IMR-90 (cell line): ENCODE results near the gene HOXD3. TPM values are rescaled to one million over a fixed set of nuclear protein-coding genes. Genes with fewer than 3 reads are reported as not detected.

Experiments used
- ATAC-seq: fragments of 200-7000 bp; cut with Tn5 transposase; 2 replicates; pipeline ENCODE4 v1.9.1; 2020; ENCODE audit warnings: low read depth, mild to moderate bottlenecking, moderate library complexity
- BruUV-seq: library from RNA; stranded (reverse); fragments of 400-500 nt; replicated peaks from 2 replicates; lab custom pipeline; 2021; lab: Mats Ljungman, UMichigan
- CTCF ChIA-PET: fragments of 300-600 bp; formaldehyde crosslinking; extraction: SDS; loops from one replicate; lab custom pipeline; 2021; ENCODE audit warnings: antibody characterized with exemption; lab: Yijun Ruan, JAX
- POLR2A ChIA-PET: fragments of 300-600 bp; sonication (Branson Sonifier 250); formaldehyde crosslinking; loops from one replicate; lab custom pipeline; 2022; ENCODE audit warnings: antibody characterized with exemption; ENCODE audit not compliant: unreplicated experiment; lab: Charles Lee
- DNase-seq: peaks from one replicate; pipeline ENCODE4 v3.0.0; 2013
- H2AFZ ChIP-seq: replicated peaks from 2 replicates; pipeline ENCODE3; 2013; ENCODE audit warnings: low read length, mild to moderate bottlenecking; ENCODE audit not compliant: poor library complexity
- H2AK5ac ChIP-seq: 2 replicates; pipeline ENCODE4 v1.6.1; 2013; ENCODE audit warnings: low read depth, low read length, inconsistent platforms
- H2AK9ac ChIP-seq: replicated peaks from 2 replicates; pipeline ENCODE3; 2013; ENCODE audit warnings: mild to moderate bottlenecking, low read depth, low read length, moderate library complexity; ENCODE audit not compliant: poor library complexity
- H2BK120ac ChIP-seq: 2 replicates; pipeline ENCODE4 v1.6.1; 2013; ENCODE audit warnings: low read depth, low read length, inconsistent platforms
- H2BK15ac ChIP-seq: 3 replicates; pipeline ENCODE4 v1.6.1; 2013; ENCODE audit warnings: low read depth, low read length, inconsistent platforms
- H2BK20ac ChIP-seq: 2 replicates; pipeline ENCODE4 v1.6.1; 2013; ENCODE audit warnings: low read depth, mild to moderate bottlenecking, inconsistent platforms, low read length, moderate library complexity
- H2BK5ac ChIP-seq: 2 replicates; pipeline ENCODE4 v1.6.1; 2013; ENCODE audit warnings: mild to moderate bottlenecking, low read depth, low read length, inconsistent platforms; ENCODE audit not compliant: poor library complexity, severe bottlenecking
- H3K14ac ChIP-seq: replicated peaks from 2 replicates; pipeline ENCODE4 v1.6.1; 2013; ENCODE audit warnings: low read depth, low read length, inconsistent platforms
- H3K18ac ChIP-seq: 2 replicates; pipeline ENCODE4 v1.6.1; 2013; ENCODE audit warnings: low read depth, low read length, control low read depth
- H3K23ac ChIP-seq: 2 replicates; pipeline ENCODE4 v1.6.1; 2013; ENCODE audit warnings: low read depth, low read length, inconsistent platforms
- H3K27ac ChIP-seq: 2 replicates; pipeline ENCODE4 v1.5.1; 2013; ENCODE audit warnings: mild to moderate bottlenecking, control low read depth, low read length; ENCODE audit not compliant: insufficient read depth
- H3K27me3 ChIP-seq: 2 replicates; pipeline ENCODE4 v1.6.1; 2013; ENCODE audit warnings: low read length; ENCODE audit not compliant: control insufficient read depth, insufficient read depth
- H3K36me3 ChIP-seq: 2 replicates; pipeline ENCODE4 v1.6.1; 2013; ENCODE audit warnings: low read length, mixed read lengths; ENCODE audit not compliant: control insufficient read depth, insufficient read depth
- H3K4ac ChIP-seq: 2 replicates; pipeline ENCODE4 v1.6.1; 2013; ENCODE audit warnings: low read depth, low read length, inconsistent platforms
- H3K4me1 ChIP-seq: 2 replicates; pipeline ENCODE4 v1.6.1; 2013; ENCODE audit warnings: low read length, mixed read lengths; ENCODE audit not compliant: control insufficient read depth, insufficient read depth
- H3K4me2 ChIP-seq: 2 replicates; pipeline ENCODE4 v1.6.1; 2013; ENCODE audit warnings: low read depth, mild to moderate bottlenecking, control low read depth, low read length, moderate library complexity
- H3K4me3 ChIP-seq: 2 replicates; pipeline ENCODE4 v1.5.1; 2013; ENCODE audit warnings: low read depth, mild to moderate bottlenecking, control low read depth, low read length, moderate library complexity; ENCODE audit not compliant: insufficient read depth
- H3K56ac ChIP-seq: 2 replicates; pipeline ENCODE4 v1.6.1; 2013; ENCODE audit warnings: low read length, inconsistent platforms; ENCODE audit not compliant: insufficient read depth; ENCODE audit errors: extremely low read depth
- H3K79me1 ChIP-seq, 2 experiments: 2 replicates each; pipeline ENCODE4 v1.6.1; 2013; ENCODE audit warnings: low read length in 2 of 2, inconsistent platforms in 1 of 2, low read depth in 1 of 2
- H3K9ac ChIP-seq: 2 replicates; pipeline ENCODE4 v1.6.1; 2013; ENCODE audit warnings: low read depth, low read length, control low read depth
- H3K9me1 ChIP-seq: 2 replicates; pipeline ENCODE4 v1.6.1; 2013; ENCODE audit warnings: low read length, inconsistent platforms; ENCODE audit not compliant: insufficient read depth
- H3K9me3 ChIP-seq: 2 replicates; pipeline ENCODE4 v1.6.1; 2013; ENCODE audit warnings: low read length; ENCODE audit not compliant: control insufficient read depth, insufficient read depth
- H4K20me1 ChIP-seq: 2 replicates; pipeline ENCODE4 v1.6.1; 2013; ENCODE audit warnings: low read length, inconsistent platforms; ENCODE audit not compliant: insufficient read depth
- H4K5ac ChIP-seq: 2 replicates; pipeline ENCODE4 v1.6.1; 2013; ENCODE audit warnings: mild to moderate bottlenecking, low read depth, low read length, control low read depth
- H4K8ac ChIP-seq, 2 experiments: 2 replicates each; pipeline ENCODE4 v1.6.1; 2013; ENCODE audit warnings: low read depth in 2 of 2, low read length in 2 of 2, control low read depth in 1 of 2, inconsistent platforms in 1 of 2
- H4K91ac ChIP-seq: 2 replicates; pipeline ENCODE4 v1.6.1; 2013; ENCODE audit warnings: low read depth, low read length, inconsistent platforms; ENCODE audit not compliant: insufficient read depth
- BHLHE40 ChIP-seq: fragments of 150-350 bp; IDR thresholded peaks from 2 replicates; pipeline ENCODE4 v1.6.1; 2016; ENCODE audit warnings: mild to moderate bottlenecking, low read depth, low read length
- CEBPB ChIP-seq: IDR thresholded peaks from 2 replicates; pipeline ENCODE4 v1.6.1; 2012; ENCODE audit warnings: low read depth, low read length, improper control_type of control experiment
- CHD1 ChIP-seq: IDR thresholded peaks from 2 replicates; pipeline ENCODE4 v1.6.1; 2012; ENCODE audit warnings: low read depth, low read length, improper control_type of control experiment
- CTCF ChIP-seq: conservative IDR thresholded peaks from 2 replicates; pipeline ENCODE4 v1.5.1; 2012; ENCODE audit warnings: mild to moderate bottlenecking, low read depth, low read length, improper control_type of control experiment
- FOS ChIP-seq: fragments of 150-350 bp; IDR thresholded peaks from 2 replicates; pipeline ENCODE4 v1.6.1; 2016; ENCODE audit warnings: low read depth, low read length
- MAFK ChIP-seq: IDR thresholded peaks from 2 replicates; pipeline ENCODE4 v1.6.1; 2012; ENCODE audit warnings: low read depth, low read length, improper control_type of control experiment
- MAZ ChIP-seq: IDR thresholded peaks from 2 replicates; pipeline ENCODE4 v1.6.1; 2012; ENCODE audit warnings: low read depth, mild to moderate bottlenecking, low read length, improper control_type of control experiment, moderate library complexity, borderline replicate concordance
- MXI1 ChIP-seq: IDR thresholded peaks from 2 replicates; pipeline ENCODE4 v1.6.1; 2012; ENCODE audit warnings: low read depth, mild to moderate bottlenecking, low read length, moderate library complexity, borderline replicate concordance
- NFE2L2 ChIP-seq: fragments of 150-350 bp; IDR thresholded peaks from 2 replicates; pipeline ENCODE4 v1.6.1; 2016; ENCODE audit warnings: low read depth, mild to moderate bottlenecking, low read length
- POLR2A ChIP-seq: IDR thresholded peaks from 2 replicates; pipeline ENCODE4 v1.6.1; 2012; ENCODE audit warnings: mild to moderate bottlenecking, low read depth, low read length
- RAD21 ChIP-seq: IDR thresholded peaks from 2 replicates; pipeline ENCODE4 v1.6.1; 2012; ENCODE audit warnings: low read length, improper control_type of control experiment
- RCOR1 ChIP-seq: IDR thresholded peaks from 2 replicates; pipeline ENCODE4 v1.6.1; 2012; ENCODE audit warnings: mild to moderate bottlenecking, low read length, improper control_type of control experiment; ENCODE audit not compliant: insufficient replicate concordance
- RFX5 ChIP-seq: IDR thresholded peaks from 2 replicates; pipeline ENCODE4 v1.8.0; 2012; ENCODE audit warnings: low read depth, mild to moderate bottlenecking, low read length, moderate library complexity
- SMC3 ChIP-seq: fragments of 150-350 bp; IDR thresholded peaks from 2 replicates; pipeline ENCODE4 v1.6.1; 2016; ENCODE audit warnings: low read depth, mild to moderate bottlenecking, antibody characterized with exemption, low read length, moderate library complexity
- USF2 ChIP-seq: fragments of 150-350 bp; IDR thresholded peaks from 2 replicates; pipeline ENCODE4 v1.6.1; 2017; ENCODE audit warnings: mild to moderate bottlenecking, antibody characterized with exemption, low read length, low read depth
- WGBS, 2 experiments: methylation state at CpG; one replicate each; pipeline versions ENCODE4 v1.1.5 to v1.1.7; 2013; ENCODE audit warnings: missing lambda C conversion rate in 2 of 2; ENCODE audit not compliant: insufficient read length in 1 of 2; ENCODE audit errors: extremely low coverage in 2 of 2; 5-methylcytosine and 5-hydroxymethylcytosine counted together
- dilution Hi-C: fragments of 300-500 bp; cut with HindIII; formaldehyde crosslinking; loops from one replicate; pipeline ENCODE4 v1.14.3; 2018; ENCODE audit warnings: low sequenced_read_pairs; ENCODE audit not compliant: unreplicated experiment
- in situ Hi-C: fragments of 300-500 bp; cut with MboI; formaldehyde crosslinking; loops from 3 replicates; pipeline ENCODE4 v1.14.3; 2019; ENCODE audit warnings: low sequenced_read_pairs, inconsistent platforms, mixed read lengths
- intact Hi-C: fragments of 100-400 bp; cut with micrococcal nuclease; formaldehyde crosslinking; loops from 2 replicates; pipeline ENCODE4 v1.10.0; 2022
- polyA plus RNA-seq, 3 experiments: library from polyadenylated mRNA; depleted of rRNA; stranded (reverse); fragments of >200 nt; gene quantifications; 2 replicates each; pipeline ENCODE4 v1.2.3, GENCODE V29; 2012; ENCODE audit warnings: low replicate concordance in 1 of 3
- total RNA-seq: library from RNA; depleted of rRNA; stranded (reverse); fragments of >200 nt; gene quantifications from 2 replicates; pipeline ENCODE4 v1.2.3, GENCODE V29; 2012
- TF ChIP-seq, protein P1 (sequence below): fragments of 150-350 bp; IDR thresholded peaks from 2 replicates; pipeline ENCODE4 v1.6.1; 2016; ENCODE audit warnings: low read depth, mild to moderate bottlenecking, low read length, moderate library complexity, borderline replicate concordance

The HOXD3 gene
- total and polyA plus RNA-seq, 2 of the 4 experiments (the other 2 are of a cell fraction) = not detected

GRCh38 chr2:176158186-176158591 is 1.1 kb downstream of the HOXD3 start:
- H3K9ac ChIP-seq = no peak overlapping the region
- no peak overlapping the region for H3K4me3 ChIP-seq
- CTCF ChIA-PET = interaction anchor here (0.7 kb wide), 1 partner anchor 453 kb away, joined by 3 read pairs; no protein-coding TSS in a partner anchor

More at GRCh38 chr2:176158186-176158591, 1.1 kb downstream of the HOXD3 start:
- Histone ChIP-seq H3K79me1 (no peaks in the 10 kb centered on the region), H3K27me3 (peaks cover 93% of the 10 kb centered on the region), H2BK120ac (no peak overlapping the region), H2AFZ (no peak overlapping the region), H3K23ac (no peak overlapping the region), H2BK20ac (no peak overlapping the region), H3K36me3 (no peaks in the 10 kb centered on the region), H4K91ac (no peak overlapping the region), H2BK15ac (no peak overlapping the region), H4K8ac (no peak overlapping the region), H3K27ac (no peak overlapping the region), H2BK5ac (no peak overlapping the region), H3K4me1 (no peaks in the 10 kb centered on the region), H4K5ac (no peak overlapping the region), H2AK5ac (no peak overlapping the region), H2AK9ac (no peak overlapping the region), H3K56ac (no peak overlapping the region), H3K4me2 (no peak overlapping the region; the same call in 1 of the 2 replicates), H4K20me1 (no peaks in the 10 kb centered on the region), H3K4ac (no peak overlapping the region), H3K18ac (no peak overlapping the region), H3K9me3 (peaks cover 17% of the 10 kb centered on the region), H3K14ac (no peak overlapping the region), H3K9me1 (no peaks in the 10 kb centered on the region)
- intact Hi-C loops (no loop called here), in situ Hi-C loops (no loop called here), dilution Hi-C loops (no loop called here)
- no CpG with 5 or more reads among the region's 22 CpGs for WGBS, 2 experiments
- BruUV-seq = no TSS peak
- DNase-seq = no peak
- no peak for ATAC-seq
- TF ChIP-seq BHLHE40 (no peak), MXI1 (no peak), MAZ (no peak), RFX5 (no peak), RAD21 (no peak), MAFK (no peak), POLR2A (no peak), FOS (no peak), NFE2L2 (no peak), USF2 (no peak), CEBPB (no peak), CHD1 (no peak), RCOR1 (no peak), SMC3 (no peak), CTCF (no peak)
- TF ChIP-seq, protein P1, sequence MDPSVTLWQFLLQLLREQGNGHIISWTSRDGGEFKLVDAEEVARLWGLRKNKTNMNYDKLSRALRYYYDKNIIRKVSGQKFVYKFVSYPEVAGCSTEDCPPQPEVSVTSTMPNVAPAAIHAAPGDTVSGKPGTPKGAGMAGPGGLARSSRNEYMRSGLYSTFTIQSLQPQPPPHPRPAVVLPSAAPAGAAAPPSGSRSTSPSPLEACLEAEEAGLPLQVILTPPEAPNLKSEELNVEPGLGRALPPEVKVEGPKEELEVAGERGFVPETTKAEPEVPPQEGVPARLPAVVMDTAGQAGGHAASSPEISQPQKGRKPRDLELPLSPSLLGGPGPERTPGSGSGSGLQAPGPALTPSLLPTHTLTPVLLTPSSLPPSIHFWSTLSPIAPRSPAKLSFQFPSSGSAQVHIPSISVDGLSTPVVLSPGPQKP = no peak
- POLR2A ChIA-PET = no interaction called here
